GM12874 (cell line): ENCODE data around the gene NUDT21.

Source experiments
- TF ChIP-seq, protein P1 (sequence below): IDR thresholded peaks from 2 replicates; pipeline ENCODE4 v1.5.1; 2011; ENCODE audit warnings: low read depth, mild to moderate bottlenecking, control low read depth, low read length, moderate library complexity; ENCODE audit not compliant: insufficient read depth

NUDT21 gene

DNA sequence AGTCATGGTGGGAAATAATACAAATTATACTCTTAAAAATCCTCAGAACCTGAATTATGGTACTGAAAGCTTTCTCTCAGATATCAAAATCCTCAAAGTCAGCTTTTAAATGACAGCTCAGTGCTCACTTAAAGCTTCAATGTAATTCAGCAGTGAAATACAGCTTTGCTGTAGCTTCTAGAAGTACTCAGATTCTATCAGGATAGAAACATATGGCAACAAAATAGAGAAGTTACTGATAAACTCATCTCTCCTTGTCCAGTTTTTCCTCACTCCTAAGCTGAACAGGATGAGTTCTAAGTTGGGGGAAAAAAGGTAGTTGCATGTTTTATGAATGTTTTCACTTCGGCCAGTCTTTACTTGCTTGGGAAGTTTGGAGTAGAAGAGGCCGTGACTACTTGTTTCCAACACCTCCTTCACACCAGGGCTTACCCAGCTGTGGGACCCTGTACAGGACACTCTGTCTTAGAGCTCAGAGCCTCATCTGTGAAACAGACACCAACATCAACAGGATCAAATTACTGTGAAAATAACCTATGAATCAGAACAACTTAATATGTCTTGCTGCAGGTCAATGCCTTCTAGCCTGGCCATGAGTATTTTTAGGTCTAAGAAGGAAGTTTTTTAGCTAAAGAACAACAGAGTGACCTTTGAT is 30.5 kb upstream of the NUDT21 start:
- TF ChIP-seq, protein P1, sequence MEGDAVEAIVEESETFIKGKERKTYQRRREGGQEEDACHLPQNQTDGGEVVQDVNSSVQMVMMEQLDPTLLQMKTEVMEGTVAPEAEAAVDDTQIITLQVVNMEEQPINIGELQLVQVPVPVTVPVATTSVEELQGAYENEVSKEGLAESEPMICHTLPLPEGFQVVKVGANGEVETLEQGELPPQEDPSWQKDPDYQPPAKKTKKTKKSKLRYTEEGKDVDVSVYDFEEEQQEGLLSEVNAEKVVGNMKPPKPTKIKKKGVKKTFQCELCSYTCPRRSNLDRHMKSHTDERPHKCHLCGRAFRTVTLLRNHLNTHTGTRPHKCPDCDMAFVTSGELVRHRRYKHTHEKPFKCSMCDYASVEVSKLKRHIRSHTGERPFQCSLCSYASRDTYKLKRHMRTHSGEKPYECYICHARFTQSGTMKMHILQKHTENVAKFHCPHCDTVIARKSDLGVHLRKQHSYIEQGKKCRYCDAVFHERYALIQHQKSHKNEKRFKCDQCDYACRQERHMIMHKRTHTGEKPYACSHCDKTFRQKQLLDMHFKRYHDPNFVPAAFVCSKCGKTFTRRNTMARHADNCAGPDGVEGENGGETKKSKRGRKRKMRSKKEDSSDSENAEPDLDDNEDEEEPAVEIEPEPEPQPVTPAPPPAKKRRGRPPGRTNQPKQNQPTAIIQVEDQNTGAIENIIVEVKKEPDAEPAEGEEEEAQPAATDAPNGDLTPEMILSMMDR: no peak

GRCh38 chr16:56480776-56481467 is 29.8 kb upstream of the NUDT21 start:
- TF ChIP-seq, protein P1: no peak

DNA sequence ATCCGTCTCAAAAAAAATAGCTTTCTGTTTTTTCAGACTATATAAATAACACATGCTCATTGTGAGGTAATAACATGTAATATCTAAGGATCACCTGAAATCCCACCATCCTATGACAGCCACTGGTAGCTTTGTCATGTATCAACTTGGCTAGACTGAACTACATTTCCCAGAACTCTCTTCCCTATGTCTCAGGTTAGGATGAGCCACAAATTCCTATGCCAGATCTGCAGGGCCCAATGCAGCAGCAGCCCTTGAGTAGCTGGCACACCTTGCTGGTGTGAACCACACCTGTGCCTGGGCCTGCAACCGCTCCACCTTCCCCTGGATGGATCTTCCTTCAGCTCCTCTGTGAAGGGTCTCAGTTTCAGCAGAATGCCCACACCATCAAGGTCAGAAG is 28.3 kb upstream of the NUDT21 start:
- TF ChIP-seq, protein P1: no peak

- TF ChIP-seq, protein P1: no peak
These were observed 27.3 kb upstream of the NUDT21 start for GRCh38 chr16:56478281-56479049.

- TF ChIP-seq, protein P1: no peak
These were observed 26.2 kb upstream of the NUDT21 start for GRCh38 chr16:56477096-56477878.

DNA sequence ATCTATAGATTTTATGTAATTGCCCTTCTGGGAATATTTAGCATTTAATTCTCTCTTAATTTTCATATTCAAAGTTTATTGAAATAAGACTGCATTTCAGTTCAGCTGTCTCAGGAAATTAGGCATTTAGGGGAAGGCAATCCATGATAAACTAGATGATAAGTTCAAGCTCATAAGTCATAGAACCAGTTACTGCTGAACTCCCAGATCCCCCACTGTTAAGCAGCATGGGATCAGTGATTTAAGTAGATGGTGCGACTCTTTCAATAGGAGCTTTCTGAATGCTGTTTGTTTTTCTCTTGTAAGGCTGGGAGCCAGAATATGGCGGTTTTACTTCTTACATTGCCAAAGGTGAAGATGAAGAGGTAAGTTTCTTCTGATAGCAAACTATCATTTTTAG is 24.1 kb upstream of the NUDT21 start:
- TF ChIP-seq, protein P1: no peak

DNA sequence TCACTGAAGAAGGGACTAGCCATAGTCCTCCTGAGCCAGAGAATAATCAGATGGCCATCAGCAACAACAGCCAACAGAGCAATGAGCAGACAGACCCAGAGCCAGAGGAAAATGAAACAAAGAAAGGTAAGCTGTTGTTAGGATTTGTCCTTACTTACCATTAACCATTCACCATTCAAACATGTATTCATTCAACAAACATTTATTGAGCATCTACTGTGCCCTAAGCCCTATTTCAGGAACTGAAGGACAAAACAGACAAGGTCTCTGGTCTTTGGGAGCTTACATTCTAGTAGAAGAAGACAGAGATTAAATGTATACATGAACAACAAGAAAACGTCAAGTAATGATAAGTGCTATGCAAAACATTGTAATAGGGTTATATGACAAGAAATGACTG is 19.5 kb upstream of the NUDT21 start:
- TF ChIP-seq, protein P1: no peak
